ENCODE measurements around the gene LPCAT2. TPM values are rescaled to one million over a fixed set of nuclear protein-coding genes. Genes with fewer than 3 reads are reported as not detected.

The LPCAT2 gene
- polyA plus RNA-seq, 1 donor = 6.1 TPM

GRCh38 chr16:55503726-55504550 is 4.9 kb upstream of the LPCAT2 start:
- no peak overlapping the region for H3K4me3 ChIP-seq (ENCODE audit: low read length)
- no peaks in the 10 kb centered on the region for H3K9me3 ChIP-seq (ENCODE audit: control insufficient read depth, low read depth, low read length)
- peaks cover 7% of the 10 kb centered on the region for H3K4me1 ChIP-seq (ENCODE audit: control insufficient read depth, insufficient read depth, low read length)
- DNase-seq = no peak
- peaks cover 20% of the 10 kb centered on the region for H3K36me3 ChIP-seq (ENCODE audit: control insufficient read depth, insufficient read depth, low read length)
- WGBS (ENCODE audit: insufficient coverage, low lambda C conversion rate) = no CpG with 5 or more reads among the region's 8 CpGs
- no peaks in the 10 kb centered on the region for H3K27me3 ChIP-seq (ENCODE audit: control insufficient read depth, insufficient read depth, low read length)
- H3K27ac ChIP-seq (ENCODE audit: low read length) = no peak overlapping the region

- DNase-seq = no peak
- H3K27ac ChIP-seq (ENCODE audit: low read length) = no peak overlapping the region
- H3K36me3 ChIP-seq (ENCODE audit: control insufficient read depth, insufficient read depth, low read length) = peaks cover 20% of the 10 kb centered on the region
- peaks cover 7% of the 10 kb centered on the region for H3K4me1 ChIP-seq (ENCODE audit: control insufficient read depth, insufficient read depth, low read length)
- H3K9me3 ChIP-seq (ENCODE audit: control insufficient read depth, low read depth, low read length) = no peaks in the 10 kb centered on the region
- H3K4me3 ChIP-seq (ENCODE audit: low read length) = no peak overlapping the region
- peaks cover 10% of the 10 kb centered on the region for H3K27me3 ChIP-seq (ENCODE audit: control insufficient read depth, insufficient read depth, low read length)
- 80% methylated on average over 1 of the region's 10 CpGs for WGBS (ENCODE audit: insufficient coverage, low lambda C conversion rate)
These were observed 3.4 kb upstream of the LPCAT2 start for GRCh38 chr16:55505333-55506015.

GRCh38 chr16:55506083-55506482 is 2.8 kb upstream of the LPCAT2 start:
- no peak overlapping the region for H3K4me3 ChIP-seq (ENCODE audit: low read length)
- WGBS (ENCODE audit: insufficient coverage, low lambda C conversion rate) = no CpG with 5 or more reads among the region's 7 CpGs

GRCh38 chr16:55506708-55507107 is 2.2 kb upstream of the LPCAT2 start:
- Histone ChIP-seq H3K4me3 (ENCODE audit: low read length) (no peak overlapping the region), H3K36me3 (ENCODE audit: control insufficient read depth, insufficient read depth, low read length) (peaks cover 20% of the 10 kb centered on the region), H3K27me3 (ENCODE audit: control insufficient read depth, insufficient read depth, low read length) (peaks cover 10% of the 10 kb centered on the region), H3K27ac (ENCODE audit: low read length) (no peak overlapping the region), H3K4me1 (ENCODE audit: control insufficient read depth, insufficient read depth, low read length) (peaks cover 7% of the 10 kb centered on the region), H3K9me3 (ENCODE audit: control insufficient read depth, low read depth, low read length) (no peaks in the 10 kb centered on the region)
- no CpG with 5 or more reads among the region's 4 CpGs for WGBS (ENCODE audit: insufficient coverage, low lambda C conversion rate)
- no peak for DNase-seq

More at GRCh38 chr16:55506083-55506482, 2.8 kb upstream of the LPCAT2 start:
- DNase-seq = no peak
- Histone ChIP-seq H3K27ac (ENCODE audit: low read length) (no peak overlapping the region), H3K27me3 (ENCODE audit: control insufficient read depth, insufficient read depth, low read length) (peaks cover 10% of the 10 kb centered on the region), H3K4me1 (ENCODE audit: control insufficient read depth, insufficient read depth, low read length) (peaks cover 7% of the 10 kb centered on the region), H3K36me3 (ENCODE audit: control insufficient read depth, insufficient read depth, low read length) (peaks cover 20% of the 10 kb centered on the region), H3K9me3 (ENCODE audit: control insufficient read depth, low read depth, low read length) (no peaks in the 10 kb centered on the region)

GRCh38 chr16:55508271-55508921 is 476 bp upstream of the LPCAT2 start:
- DNase-seq = no peak
- Histone ChIP-seq H3K27me3 (ENCODE audit: control insufficient read depth, insufficient read depth, low read length) (peaks cover 10% of the 10 kb centered on the region), H3K36me3 (ENCODE audit: control insufficient read depth, insufficient read depth, low read length) (peaks cover 15% of the 10 kb centered on the region), H3K4me1 (ENCODE audit: control insufficient read depth, insufficient read depth, low read length) (no peaks in the 10 kb centered on the region), H3K4me3 (ENCODE audit: low read length) (peak overlapping the region; percentile 58), H3K27ac (ENCODE audit: low read length) (no peak overlapping the region), H3K9me3 (ENCODE audit: control insufficient read depth, low read depth, low read length) (no peaks in the 10 kb centered on the region)
- no CpG with 5 or more reads among the region's 9 CpGs for WGBS (ENCODE audit: insufficient coverage, low lambda C conversion rate)

GRCh38 chr16:55510185-55510805 is 1.4 kb downstream of the LPCAT2 start:
- Histone ChIP-seq H3K36me3 (ENCODE audit: control insufficient read depth, insufficient read depth, low read length) (peaks cover 8% of the 10 kb centered on the region), H3K4me3 (ENCODE audit: low read length) (no peak overlapping the region), H3K9me3 (ENCODE audit: control insufficient read depth, low read depth, low read length) (no peaks in the 10 kb centered on the region), H3K27ac (ENCODE audit: low read length) (no peak overlapping the region), H3K27me3 (ENCODE audit: control insufficient read depth, insufficient read depth, low read length) (peaks cover 10% of the 10 kb centered on the region), H3K4me1 (ENCODE audit: control insufficient read depth, insufficient read depth, low read length) (no peaks in the 10 kb centered on the region)
- DNase-seq = no peak
- 89% methylated on average over 1 of the region's 4 CpGs for WGBS (ENCODE audit: insufficient coverage, low lambda C conversion rate)

GRCh38 chr16:55512941-55513340 is 4.1 kb downstream of the LPCAT2 start:
- H3K27me3 ChIP-seq (ENCODE audit: control insufficient read depth, insufficient read depth, low read length) = peaks cover 10% of the 10 kb centered on the region
- no peaks in the 10 kb centered on the region for H3K4me1 ChIP-seq (ENCODE audit: control insufficient read depth, insufficient read depth, low read length)
- H3K36me3 ChIP-seq (ENCODE audit: control insufficient read depth, insufficient read depth, low read length) = no peaks in the 10 kb centered on the region
- H3K4me3 ChIP-seq (ENCODE audit: low read length) = no peak overlapping the region
- DNase-seq = no peak
- WGBS (ENCODE audit: insufficient coverage, low lambda C conversion rate) = 100% methylated on average over 1 of the region's 1 CpG
- no peaks in the 10 kb centered on the region for H3K9me3 ChIP-seq (ENCODE audit: control insufficient read depth, low read depth, low read length)
- no peak overlapping the region for H3K27ac ChIP-seq (ENCODE audit: low read length)

GRCh38 chr16:55513616-55514015 is 4.7 kb downstream of the LPCAT2 start:
- no peaks in the 10 kb centered on the region for H3K36me3 ChIP-seq (ENCODE audit: control insufficient read depth, insufficient read depth, low read length)
- H3K9me3 ChIP-seq (ENCODE audit: control insufficient read depth, low read depth, low read length) = no peaks in the 10 kb centered on the region
- WGBS (ENCODE audit: insufficient coverage, low lambda C conversion rate) = 90% methylated on average over 2 of the region's 5 CpGs
- H3K27me3 ChIP-seq (ENCODE audit: control insufficient read depth, insufficient read depth, low read length) = peaks cover 10% of the 10 kb centered on the region
- DNase-seq = no peak
- H3K4me1 ChIP-seq (ENCODE audit: control insufficient read depth, insufficient read depth, low read length) = no peaks in the 10 kb centered on the region
- no peak overlapping the region for H3K4me3 ChIP-seq (ENCODE audit: low read length)
- H3K27ac ChIP-seq (ENCODE audit: low read length) = no peak overlapping the region

- Histone ChIP-seq H3K27me3 (ENCODE audit: control insufficient read depth, insufficient read depth, low read length) (peaks cover under 1% of the 10 kb centered on the region), H3K27ac (ENCODE audit: low read length) (no peak overlapping the region), H3K4me1 (ENCODE audit: control insufficient read depth, insufficient read depth, low read length) (no peaks in the 10 kb centered on the region), H3K36me3 (ENCODE audit: control insufficient read depth, insufficient read depth, low read length) (no peaks in the 10 kb centered on the region), H3K4me3 (ENCODE audit: low read length) (no peak overlapping the region), H3K9me3 (ENCODE audit: control insufficient read depth, low read depth, low read length) (no peaks in the 10 kb centered on the region)
- DNase-seq = no peak
- WGBS (ENCODE audit: insufficient coverage, low lambda C conversion rate) = no CpG with 5 or more reads among the region's 1 CpG
These were observed 6.2 kb downstream of the LPCAT2 start for GRCh38 chr16:55515111-55515510.

- no peaks in the 10 kb centered on the region for H3K36me3 ChIP-seq (ENCODE audit: control insufficient read depth, insufficient read depth, low read length)
- no peaks in the 10 kb centered on the region for H3K27me3 ChIP-seq (ENCODE audit: control insufficient read depth, insufficient read depth, low read length)
- no peaks in the 10 kb centered on the region for H3K9me3 ChIP-seq (ENCODE audit: control insufficient read depth, low read depth, low read length)
- no peak overlapping the region for H3K4me3 ChIP-seq (ENCODE audit: low read length)
- no peak overlapping the region for H3K27ac ChIP-seq (ENCODE audit: low read length)
- no CpG with 5 or more reads among the region's 1 CpG for WGBS (ENCODE audit: insufficient coverage, low lambda C conversion rate)
- no peaks in the 10 kb centered on the region for H3K4me1 ChIP-seq (ENCODE audit: control insufficient read depth, insufficient read depth, low read length)
- no peak for DNase-seq
These were observed 12.9 kb downstream of the LPCAT2 start for GRCh38 chr16:55521792-55522191.

All from large intestine (tissue), 3 donors.